ENCODE measurements around the gene GBA2.

The GBA2 gene

DNA sequence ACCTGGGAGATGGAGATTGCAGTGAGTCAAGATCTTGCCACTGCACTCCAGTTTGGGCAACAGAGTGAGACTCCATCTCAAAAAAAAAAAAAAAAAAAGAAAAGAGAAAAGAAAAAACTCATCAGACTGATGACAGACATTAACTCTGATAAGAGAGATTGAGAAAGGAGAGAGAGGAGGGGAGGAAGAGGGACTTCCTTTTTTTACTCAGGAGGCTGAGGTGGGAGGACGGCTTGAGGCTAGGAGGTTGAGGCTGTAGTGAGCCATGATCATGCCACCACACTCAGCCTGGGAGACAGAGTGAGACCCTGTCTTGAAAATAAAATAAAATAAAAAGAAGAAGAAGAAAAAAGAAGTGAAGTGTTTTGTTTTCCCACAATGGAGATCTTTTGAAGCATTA, 14.8 kb upstream of the GBA2 start:
- DNase-seq, result no peak

DNA sequence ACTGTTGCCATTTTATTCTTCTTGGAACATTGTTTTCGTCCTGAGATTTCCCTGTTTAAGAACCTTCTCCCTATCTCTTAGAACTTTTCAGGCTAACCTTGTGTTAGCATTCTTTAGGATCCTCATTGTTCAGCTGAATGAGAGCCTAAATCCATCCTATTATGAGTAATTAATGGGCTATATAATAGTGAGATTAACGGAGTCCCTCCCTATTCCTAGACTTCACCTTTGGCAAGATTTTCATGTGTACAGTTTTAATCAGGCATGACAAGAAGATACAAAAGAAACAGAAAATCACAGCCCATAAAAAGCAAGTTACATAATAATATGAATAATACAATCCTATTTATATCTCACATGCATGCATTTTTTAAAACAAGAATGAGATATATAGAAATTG, 14.2 kb upstream of the GBA2 start:
- no peak for DNase-seq

DNA sequence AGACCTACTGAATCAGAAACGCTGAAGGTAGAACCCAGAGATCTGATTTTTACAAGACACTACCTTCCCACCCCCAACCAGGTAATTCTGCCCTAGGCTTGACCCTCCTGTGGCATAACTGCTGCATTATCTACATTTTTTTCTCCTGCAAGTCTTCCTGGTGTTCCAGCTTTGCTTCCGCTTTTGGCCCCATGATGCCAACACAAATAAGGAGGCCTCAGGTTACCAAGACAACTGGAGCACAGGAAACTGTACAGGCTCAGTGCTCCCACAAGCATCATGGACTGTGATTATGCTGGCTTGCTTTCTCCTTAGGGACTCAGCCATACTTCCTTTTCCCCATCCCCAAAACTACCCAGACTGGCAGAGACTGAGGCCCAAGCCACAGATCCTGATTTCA, 11.6 kb upstream of the GBA2 start:
- no peak for DNase-seq

DNA sequence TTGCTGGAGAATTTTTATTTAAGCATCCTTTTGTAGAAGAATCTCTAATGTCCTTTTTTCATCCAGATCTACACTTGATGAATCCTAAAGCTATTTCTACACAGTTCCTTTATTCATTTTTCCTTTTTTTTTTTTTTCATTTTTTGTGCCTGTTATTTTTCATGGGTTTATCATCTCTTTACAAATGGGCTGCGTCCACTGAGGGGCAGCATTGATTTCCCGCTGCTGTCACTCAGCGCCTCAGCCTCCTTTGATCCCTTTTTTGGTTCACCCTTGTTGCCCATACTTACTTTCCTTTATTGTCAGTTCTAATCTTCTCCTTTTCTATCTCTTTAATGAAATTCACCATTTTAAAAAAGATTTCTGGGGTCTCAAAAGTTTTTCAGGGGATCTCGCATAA, 10.8 kb upstream of the GBA2 start:
- DNase-seq, result no peak

DNA sequence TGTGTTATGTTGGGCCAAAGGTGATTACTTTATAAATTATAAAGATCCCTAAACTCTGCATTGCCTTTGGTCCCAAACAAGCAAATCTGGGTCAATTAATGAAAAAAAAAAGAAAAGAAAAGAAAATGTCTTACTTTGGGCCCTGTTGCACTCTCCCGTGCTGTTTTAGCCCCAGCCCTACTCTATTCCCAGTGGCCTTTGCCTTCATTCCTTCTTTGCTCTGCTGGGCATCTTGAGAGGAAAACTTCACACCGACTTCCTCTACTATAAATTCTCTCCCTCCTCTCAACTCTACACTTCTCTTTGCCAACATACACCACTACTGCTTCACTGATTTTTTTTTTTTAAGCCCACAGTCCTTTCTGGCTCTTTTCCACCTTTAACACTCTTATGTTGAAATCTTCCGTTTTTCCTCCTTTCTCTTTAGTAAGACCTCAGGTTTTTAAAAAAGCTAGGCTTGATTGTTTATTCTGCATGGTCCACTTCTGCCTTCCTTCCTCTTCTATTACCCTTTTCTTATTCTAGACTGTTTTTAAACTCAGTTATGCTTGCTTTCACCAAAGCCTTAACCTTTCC, 9.5 kb upstream of the GBA2 start:
- no peak for DNase-seq

DNA sequence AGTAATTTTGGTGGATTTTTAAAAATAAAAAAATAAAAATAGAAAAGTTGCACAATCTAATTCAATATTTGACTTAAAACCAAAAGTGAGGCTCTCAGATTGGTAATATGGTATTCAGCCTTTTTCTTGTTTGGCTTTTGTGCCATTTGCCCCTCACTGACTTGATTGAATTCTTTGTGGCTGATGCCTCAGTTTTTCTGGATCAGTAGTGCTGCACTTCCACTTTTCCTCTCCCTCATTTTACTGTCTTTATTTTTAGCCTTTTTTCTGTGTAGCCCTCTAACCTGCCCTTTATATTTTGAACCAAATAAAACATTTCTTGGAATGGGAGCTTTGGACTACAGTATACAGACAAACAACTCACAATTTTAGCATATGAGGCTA, 8.9 kb upstream of the GBA2 start:
- DNase-seq, result no peak

DNA sequence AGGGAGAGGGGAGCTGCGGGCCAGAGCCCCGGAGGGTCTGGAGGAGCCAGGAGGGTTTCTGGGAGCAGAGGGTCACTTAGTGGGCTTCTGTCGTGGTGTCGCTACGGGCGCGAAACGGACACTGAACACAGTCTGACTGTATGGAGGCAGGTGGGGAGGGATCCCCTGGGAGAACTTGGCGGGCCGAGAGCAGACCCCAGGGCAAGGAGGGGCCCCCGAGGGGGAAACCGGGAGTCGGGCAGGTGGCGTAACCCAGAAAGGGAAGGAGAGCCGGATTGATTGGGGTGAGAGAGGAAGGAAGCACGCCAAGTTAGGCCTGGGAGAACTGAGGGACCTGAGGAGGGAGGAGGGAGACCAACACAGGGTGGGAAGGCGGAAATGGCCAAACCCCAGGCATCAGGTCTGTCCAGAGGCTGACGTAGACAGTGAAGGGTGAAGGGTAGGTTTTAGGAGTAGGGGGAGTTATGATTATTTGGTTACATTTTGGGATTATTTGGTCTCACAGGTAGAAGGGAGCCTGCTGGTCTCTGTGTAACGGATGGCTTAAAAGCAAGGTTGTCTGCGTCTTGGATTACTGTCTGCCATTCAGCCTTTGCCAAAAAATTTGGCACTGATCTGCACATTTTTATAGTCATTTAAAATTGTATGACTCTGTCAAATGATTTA, 8.3 kb upstream of the GBA2 start:
- no peak for DNase-seq

DNA sequence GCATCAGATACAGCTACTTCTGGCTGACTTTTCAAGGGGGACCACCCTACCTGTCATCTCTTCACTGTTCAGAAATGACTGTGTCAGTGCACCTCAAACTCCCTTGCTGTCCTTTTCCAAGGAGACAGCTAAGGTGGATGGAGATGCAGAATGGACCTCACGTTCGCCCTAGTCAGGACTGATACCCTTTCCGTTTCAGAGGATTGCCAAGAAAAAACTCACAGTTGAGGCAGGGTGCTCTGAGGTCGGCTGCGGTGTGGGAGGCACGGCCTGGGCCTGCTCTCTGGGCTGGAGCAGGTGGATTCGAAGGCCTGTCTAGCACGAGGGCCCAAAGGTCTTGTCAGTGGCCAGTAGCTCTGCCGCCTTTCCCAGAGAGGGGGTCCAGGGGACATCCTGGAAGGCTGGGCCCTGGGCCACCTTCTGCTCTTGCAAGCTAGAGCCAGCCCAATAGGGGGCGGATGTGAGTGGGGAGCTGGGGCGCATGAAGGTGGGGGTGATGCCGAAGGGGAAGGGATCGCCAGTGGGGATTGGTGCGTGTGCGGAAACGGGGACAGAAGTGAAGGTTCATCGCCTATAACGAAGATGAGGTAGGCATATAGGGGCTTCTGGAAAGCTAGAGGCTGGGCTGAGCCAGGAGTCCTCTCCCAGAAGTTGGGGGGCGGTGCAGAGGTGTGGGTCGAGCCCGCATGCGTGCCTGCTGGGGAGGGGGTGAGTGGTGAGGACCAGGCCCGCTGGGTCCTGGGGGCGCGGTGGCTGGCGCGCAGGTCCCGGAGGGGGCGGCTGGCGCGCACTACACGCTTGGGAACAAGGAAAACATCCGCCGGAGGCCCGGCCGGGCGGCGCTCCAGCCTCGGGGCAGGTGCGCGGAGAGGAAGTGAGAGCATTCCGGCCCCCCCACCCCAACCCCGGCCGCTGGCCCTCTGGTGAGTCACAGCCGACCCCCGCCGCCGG, 7.5 kb upstream of the GBA2 start:
- no peak for DNase-seq

DNA sequence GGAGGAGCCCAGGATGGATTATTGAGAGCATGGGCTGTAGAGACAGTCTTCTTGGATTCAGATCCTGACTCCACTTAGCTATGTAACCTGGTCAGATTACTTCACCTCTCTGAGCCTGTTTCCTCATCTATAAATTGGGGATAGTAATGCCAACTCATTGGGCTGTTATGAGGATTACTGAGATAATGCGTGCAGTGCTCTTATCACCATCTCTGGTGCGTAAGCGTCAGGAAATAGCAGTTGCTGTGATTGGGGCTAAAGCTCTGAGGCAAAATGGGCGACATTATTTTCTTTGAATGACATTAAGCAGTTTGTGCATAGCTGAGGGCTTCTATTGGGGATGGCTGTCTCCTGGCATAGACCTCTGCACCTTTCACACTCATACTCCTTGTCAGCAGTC, 6.0 kb upstream of the GBA2 start:
- no peak for DNase-seq

DNA sequence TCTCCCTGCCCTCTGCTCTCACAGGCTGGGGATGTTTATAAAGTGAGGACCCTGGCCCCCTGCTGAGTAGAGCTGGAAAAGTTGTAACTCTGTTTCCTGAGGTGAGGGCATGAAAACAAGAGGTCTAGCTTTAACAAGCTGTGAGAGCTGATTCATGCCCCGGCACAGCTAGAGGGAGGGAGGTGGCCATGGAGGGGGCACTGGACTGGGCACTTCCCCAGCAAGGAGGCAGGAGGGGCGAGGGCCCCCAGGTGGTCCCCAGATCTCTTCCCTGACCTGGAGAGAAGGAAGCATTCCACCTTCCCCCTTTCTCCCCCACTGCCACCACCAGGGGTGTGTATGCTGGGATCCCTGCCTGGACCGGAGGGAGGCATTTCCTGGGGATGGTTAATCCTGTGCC, 5.2 kb upstream of the GBA2 start, which contains the start of gene MSMP:
TSS of gene MSMP (minus strand) at position 13 of the 400 bp plus-strand sequence. CDS start 147 bp downstream, outside the sequence.
- DNase-seq, result no peak

DNA sequence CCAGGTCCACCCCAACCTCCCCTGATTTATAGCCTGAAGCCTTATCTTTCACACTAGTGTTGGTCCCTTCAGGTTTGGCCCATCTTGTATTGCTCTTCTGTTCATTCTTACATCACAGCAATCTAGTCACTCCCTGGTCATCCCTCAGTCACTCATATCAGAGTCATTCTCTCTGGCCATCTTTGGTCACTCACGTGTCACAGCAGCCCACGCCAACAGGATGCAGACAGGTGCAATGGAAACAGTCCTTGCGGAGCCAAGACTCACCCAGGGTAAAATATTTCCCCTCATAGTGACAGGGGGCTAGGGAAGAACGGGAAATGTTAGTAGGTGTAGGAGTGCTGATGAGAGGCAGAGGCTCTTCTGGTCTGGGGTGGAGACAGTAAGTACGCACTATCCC, 4.4 kb upstream of the GBA2 start:
- no peak for DNase-seq

DNA sequence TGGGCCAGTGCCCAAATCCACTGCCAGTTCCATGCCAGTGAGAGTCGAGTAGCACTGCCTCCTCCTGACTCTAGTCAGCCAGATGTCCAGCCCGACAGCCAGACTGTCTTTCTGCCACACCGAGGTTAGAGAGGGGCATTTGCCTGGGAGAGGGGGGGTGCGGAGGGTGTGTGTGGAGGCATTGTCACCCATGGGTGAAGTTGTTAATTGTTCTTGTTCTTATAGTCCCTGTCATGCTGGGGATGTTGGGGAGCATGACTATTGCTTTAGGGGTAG, 1.2 kb upstream of the GBA2 start:
- DNase-seq, result no peak

DNA sequence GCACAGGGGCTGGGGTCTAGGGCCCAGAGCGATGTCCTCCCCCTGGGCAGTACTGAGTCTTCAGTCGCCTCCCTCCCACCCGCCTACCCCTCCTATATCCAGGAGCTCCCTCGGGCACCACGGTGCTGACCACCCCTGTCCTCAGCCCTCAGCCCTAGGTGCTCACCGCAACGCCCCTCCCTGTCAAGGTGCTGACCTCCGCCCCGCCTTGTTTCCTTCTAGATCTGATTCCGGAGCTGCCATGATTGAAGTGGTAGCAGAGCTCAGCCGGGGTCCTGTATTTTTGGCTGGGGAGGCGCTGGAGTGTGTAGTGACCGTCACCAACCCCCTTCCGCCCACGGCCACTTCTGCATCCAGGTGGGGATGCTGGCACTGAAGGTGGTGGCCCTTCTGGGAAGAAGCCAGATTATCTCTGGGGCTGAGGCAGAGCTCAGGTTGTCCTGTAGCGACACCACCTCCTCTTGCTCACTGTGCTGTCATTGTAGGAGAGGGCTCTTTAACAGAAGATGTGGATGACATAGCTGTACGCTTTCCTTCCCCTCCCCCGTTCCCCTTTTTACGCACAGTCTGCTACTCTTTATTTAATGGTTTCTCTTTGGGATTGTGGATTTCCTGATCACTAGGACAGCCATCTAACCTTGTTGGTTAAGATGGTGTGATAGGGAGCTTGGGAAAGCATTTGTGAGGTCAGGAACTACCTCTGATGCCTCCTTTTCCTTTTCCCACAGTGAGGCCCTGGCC, 657 bp upstream of the GBA2 start:
- no peak for DNase-seq

DNA sequence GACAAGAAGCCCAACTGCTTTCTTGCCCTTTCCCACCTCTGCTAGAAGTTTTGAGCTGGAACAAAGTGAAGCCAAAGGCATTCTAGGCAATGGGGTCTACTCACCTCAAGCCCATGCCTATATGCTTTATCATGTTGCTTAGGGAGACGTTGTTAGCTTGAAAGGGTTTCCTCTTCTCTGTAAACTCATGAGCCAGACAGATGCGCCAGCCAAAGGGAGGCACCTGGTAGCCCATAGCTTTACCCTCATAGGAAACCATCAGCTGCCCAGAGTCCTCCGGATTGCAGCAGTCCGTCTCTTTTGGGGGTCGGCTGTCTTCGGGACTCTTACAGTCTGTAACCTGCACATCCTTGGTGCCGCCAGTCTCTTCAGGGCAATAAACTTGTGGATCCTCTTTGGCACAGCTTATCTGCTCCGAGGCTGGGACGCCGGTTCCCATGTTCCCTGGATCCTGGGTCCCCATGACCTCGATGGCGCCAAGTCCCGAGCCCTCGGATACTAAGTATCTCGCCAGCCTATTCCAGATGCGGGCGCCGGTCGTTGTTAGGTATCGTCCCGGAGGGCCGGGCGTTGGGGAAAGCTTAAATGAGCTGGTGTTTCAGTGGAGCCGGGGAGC, 678 bp downstream of the GBA2 start:
- DNase-seq, result no peak

DNA sequence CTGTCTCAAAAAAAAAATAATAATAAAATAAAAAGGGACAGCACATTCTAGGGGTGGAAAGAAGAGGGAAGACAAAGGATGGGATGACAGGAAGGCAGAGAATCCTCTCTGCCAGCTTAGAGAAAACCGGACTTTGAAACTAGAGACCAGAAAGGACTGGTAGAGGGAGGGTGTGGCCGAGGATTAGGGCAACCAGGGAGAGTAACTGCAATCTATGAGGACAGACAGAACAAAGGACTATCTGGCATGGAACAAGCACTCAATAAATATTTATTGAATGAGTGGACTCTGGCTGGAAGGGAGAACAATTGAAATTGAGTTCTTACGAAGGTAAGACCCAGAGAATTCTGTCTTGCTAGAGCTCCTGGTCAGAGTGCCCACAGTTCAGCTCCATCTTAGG, 2.4 kb downstream of the GBA2 start:
- DNase-seq, result no peak

DNA sequence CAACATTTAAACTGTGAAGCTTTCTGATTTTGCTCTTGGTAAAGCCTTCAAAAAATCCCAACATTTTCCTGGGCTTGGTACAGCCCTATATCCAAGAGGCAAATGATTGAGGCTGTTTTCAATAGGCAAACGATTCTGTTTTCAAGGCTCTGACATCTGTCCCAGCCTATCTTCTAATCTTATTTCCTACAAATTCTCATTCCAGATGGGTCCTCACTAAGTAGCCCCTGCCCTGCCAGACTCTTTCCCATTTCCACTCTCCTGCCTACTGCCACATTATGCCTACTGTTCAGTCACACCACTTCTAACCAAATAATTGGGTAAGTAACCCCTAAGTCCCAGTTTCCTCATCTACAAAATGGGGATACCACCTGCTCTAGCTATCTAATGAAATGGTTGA, 3.5 kb downstream of the GBA2 start:
- DNase-seq, result no peak

DNA sequence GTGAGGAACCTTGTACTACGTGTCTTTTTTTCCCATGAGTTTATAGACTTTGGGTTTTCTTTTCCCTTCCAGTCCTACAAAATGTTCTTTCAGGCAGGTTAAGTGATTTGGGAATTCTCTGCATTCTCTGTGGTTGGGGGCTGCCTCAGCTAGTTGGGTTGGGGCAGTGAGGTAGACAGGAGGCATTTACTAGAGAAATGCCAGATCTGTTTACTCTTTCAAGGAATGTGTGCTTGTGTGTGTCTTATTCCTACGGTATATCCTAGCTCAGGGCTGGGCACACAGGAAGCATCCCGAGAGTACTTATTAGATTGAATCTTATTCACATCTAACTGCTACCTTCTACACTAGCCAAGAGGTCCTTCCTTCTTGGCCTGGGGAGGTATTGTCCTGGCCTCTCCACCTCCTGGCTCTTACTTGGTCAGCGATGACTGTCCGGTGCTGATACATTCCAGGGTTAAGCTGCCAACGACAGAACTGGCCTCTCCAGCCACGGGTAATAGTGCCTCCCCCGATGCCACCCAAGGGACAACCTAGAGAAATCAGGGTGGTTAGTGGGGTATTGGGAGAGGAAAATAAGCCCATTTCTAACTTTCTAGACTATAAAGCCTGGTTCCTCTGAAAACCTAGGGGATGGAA, 5.0 kb downstream of the GBA2 start:
- no peak for DNase-seq

DNA sequence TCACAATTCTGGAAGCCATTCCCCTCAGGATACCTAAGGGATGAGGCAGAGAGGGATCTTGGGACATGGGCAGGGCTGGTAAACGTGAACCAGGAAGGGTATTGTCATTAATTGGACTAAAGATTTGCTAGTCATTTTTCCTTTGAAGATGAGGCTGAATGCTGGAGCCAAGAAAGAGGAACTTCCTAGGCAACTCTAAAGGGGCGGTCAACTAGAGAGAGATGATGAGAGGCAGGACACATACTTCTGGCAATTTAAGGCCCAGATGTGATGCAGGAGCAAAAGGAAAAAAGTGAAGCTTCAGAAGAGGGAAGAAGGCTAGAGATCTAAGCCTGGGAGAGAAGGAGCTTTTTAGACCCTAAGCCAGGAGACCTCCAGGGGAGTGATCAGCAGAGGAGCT, 5.6 kb downstream of the GBA2 start:
- no peak for DNase-seq

DNA sequence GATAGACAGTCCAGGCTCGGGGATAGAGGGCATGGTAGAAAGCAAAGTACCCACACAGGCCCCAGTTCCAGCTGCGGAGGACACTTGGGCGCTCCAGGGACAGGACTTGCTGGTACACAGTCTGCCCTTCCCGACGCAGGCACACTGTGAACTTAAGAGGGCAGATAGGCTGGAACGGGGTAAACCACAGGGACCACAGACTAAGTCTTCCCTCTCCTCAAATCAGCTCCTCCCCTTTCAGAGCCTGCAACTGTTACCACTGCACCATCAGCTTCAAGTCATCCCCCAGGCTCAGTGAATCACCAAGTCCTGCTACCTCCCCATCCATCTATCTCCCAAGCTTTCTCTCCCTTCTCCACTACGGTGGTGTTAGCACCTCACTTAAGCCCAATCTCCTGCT, 7.3 kb downstream of the GBA2 start:
- no peak for DNase-seq

DNA sequence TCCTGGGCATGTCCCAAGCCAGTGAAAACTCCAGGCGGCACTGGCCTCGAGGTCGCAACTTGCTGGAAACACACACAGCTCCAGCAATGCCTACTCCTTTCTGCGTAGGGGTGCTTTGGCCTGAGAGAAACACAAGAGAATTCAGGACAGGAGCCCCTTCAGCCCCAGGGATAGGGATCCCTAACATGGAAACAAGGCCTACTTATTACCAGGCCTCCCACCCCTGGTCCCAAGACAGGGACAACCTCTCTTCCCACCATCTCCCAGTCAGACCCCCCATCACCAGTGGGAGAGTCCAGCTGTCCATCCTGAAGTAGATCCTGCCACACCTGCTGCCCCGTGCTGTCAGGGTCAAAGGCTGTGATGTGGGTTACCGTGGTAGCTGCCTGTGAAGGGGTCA, 8.8 kb downstream of the GBA2 start:
- no peak for DNase-seq

DNA sequence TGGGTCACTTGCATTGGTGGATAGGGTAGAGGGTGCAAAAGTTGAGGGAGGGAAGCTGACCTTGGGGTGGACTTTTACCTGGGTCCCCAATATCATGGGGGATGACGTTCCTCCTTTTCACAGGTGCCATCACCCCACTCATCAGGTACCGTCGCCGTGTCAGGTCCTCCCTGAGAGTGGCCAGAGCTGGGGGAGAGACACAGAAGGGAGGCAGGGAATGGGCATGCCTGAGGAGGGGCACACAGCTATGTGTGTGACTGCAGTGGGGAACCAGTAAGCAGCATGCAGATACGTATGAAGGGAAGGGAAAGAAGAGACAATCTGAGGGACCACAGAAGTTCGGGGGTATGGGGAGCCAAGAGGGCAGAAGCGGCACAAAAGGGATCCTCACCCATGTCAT, 10.1 kb downstream of the GBA2 start:
- DNase-seq, result no peak

DNA sequence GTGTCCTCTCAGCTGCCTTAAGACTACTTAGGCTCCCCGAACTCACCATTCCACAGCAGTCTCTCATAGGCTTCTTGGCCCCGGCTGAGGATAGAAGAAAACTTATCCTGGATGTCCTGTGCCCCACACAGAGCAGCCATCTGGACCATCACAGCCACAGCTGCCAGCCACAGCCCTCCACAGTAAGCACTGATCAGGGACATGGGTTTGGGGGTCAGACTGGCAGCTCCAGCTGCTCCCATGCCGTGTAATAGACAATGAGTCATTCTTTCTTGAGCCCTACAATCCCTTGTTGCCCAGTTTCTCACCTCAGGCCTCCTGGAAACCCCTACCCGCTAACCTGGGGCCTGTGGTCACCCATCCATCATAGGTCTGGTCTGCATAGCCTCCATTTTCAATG, 10.8 kb downstream of the GBA2 start:
- DNase-seq, result no peak

DNA sequence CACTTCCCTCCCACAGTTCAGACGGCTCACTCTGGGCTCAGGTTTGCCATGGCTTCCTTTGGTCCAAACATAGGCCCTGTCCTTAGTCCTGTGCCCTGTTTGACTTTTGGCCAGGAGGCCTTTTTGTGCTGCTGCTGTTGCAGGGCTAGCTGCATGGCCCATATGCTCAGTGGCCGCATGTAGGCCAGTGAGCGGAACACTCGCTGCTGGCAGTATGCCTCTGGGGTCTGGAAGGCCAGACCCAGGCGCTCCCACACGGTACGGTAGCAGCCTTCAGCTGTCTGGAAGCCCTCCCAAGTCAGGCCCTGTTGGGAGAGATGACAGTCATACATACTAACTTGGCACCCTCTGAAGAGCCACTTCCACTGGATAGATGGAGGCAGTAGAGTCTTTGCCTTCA, 11.9 kb downstream of the GBA2 start:
- DNase-seq, result no peak
